ENCODE data around the gene DLG2.

GRCh38 chr11:84396521-84396920 lies 1230.6 kb downstream of the DLG2 start:
- TF ChIP-seq CTCF (IDR thresholded peaks at IDR 0.05; ENCODE audit: low read length), result no peak
- TF ChIP-seq EZH2phosphoT487 (IDR thresholded peaks at IDR 0.05; ENCODE audit: low read length), result no peak
- TF ChIP-seq EZH2 (optimal IDR thresholded peaks at IDR 0.05; ENCODE audit: low read depth, low read length), result no peak

Data from MM.1S (cell line).